ENCODE data around the gene SYNPO2.

SYNPO2 gene

DNA sequence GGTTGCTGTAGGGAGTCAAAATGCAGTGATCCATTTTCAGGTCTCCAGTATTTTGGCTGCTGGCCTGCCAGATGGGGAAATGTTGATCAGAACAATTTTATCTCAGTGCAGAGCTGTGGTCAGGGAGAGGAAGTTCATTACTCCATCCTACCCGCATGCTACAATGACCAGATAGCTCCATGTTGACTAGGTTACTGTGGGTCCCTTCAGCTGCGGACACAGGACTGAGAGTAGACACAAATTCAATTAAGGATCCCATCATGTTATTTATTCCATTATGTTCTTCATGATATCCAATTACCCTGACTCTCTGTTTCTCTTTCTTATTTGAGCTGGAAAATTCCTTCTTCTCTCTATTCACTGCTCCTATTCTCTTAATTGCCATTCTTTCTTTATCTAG is 16.3 kb downstream of the SYNPO2 start:
- Histone ChIP-seq H3K9me3 (ENCODE audit: insufficient read depth, low read length) (no peaks in the 10 kb centered on the region), H3K4me3 (ENCODE audit: insufficient read depth, low read length, poor library complexity, severe bottlenecking) (no peak overlapping the region), H3K4me2 (ENCODE audit: low read depth, low read length, poor library complexity, severe bottlenecking) (no peak overlapping the region), H3K27ac (ENCODE audit: low read depth, low read length) (no peak overlapping the region), H3K79me2 (ENCODE audit: insufficient read depth, low read length) (no peaks in the 10 kb centered on the region), H3F3A (ENCODE audit: insufficient read depth) (no peaks in the 10 kb centered on the region), H3K9ac (ENCODE audit: low read length) (no peak overlapping the region), H4K20me1 (ENCODE audit: low read depth, low read length) (no peaks in the 10 kb centered on the region), H2AFZ (ENCODE audit: low read depth, low read length, severe bottlenecking) (no peak overlapping the region), H3K9me2 (replicated peaks; ENCODE audit: insufficient read depth, low read length) (no peaks in the 10 kb centered on the region), H3K27me3 (ENCODE audit: low read length) (no peaks in the 10 kb centered on the region), H3K36me3 (ENCODE audit: low read length) (no peaks in the 10 kb centered on the region)
- TF ChIP-seq, protein P1, sequence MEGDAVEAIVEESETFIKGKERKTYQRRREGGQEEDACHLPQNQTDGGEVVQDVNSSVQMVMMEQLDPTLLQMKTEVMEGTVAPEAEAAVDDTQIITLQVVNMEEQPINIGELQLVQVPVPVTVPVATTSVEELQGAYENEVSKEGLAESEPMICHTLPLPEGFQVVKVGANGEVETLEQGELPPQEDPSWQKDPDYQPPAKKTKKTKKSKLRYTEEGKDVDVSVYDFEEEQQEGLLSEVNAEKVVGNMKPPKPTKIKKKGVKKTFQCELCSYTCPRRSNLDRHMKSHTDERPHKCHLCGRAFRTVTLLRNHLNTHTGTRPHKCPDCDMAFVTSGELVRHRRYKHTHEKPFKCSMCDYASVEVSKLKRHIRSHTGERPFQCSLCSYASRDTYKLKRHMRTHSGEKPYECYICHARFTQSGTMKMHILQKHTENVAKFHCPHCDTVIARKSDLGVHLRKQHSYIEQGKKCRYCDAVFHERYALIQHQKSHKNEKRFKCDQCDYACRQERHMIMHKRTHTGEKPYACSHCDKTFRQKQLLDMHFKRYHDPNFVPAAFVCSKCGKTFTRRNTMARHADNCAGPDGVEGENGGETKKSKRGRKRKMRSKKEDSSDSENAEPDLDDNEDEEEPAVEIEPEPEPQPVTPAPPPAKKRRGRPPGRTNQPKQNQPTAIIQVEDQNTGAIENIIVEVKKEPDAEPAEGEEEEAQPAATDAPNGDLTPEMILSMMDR (IDR thresholded peaks at IDR 0.05; ENCODE audit: insufficient read depth, low read length, poor library complexity, severe bottlenecking): no peak
- TF ChIP-seq EZH2phosphoT487 (conservative IDR thresholded peaks at IDR 0.05; ENCODE audit: low read length): no peak

DNA sequence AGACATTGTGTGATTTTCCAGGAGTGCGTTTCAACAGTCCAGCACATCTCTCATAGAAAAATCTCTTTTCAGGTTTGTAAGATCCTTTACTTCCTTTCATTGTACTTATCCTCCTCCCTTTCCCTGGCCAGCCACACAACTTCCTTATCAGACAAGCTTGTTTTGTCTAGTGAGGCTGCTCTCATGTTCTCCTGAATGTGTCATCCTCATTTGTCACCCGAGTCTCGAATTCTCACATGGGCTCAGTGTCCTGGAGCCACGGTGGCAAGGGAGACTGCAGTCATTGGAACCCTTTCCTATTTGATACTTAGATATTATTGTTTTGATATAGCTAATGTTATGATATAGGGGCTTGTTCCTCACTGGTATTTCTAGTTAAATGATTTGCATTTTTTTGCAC is 16.9 kb downstream of the SYNPO2 start:
- Histone ChIP-seq H3F3A (ENCODE audit: insufficient read depth) (no peaks in the 10 kb centered on the region), H3K9me2 (replicated peaks; ENCODE audit: insufficient read depth, low read length) (no peaks in the 10 kb centered on the region), H3K9me3 (ENCODE audit: insufficient read depth, low read length) (no peaks in the 10 kb centered on the region), H3K4me3 (ENCODE audit: insufficient read depth, low read length, poor library complexity, severe bottlenecking) (no peak overlapping the region), H3K27ac (ENCODE audit: low read depth, low read length) (no peak overlapping the region), H3K9ac (ENCODE audit: low read length) (no peak overlapping the region), H4K20me1 (ENCODE audit: low read depth, low read length) (no peaks in the 10 kb centered on the region), H3K27me3 (ENCODE audit: low read length) (no peaks in the 10 kb centered on the region), H3K79me2 (ENCODE audit: insufficient read depth, low read length) (no peaks in the 10 kb centered on the region), H3K36me3 (ENCODE audit: low read length) (no peaks in the 10 kb centered on the region), H2AFZ (ENCODE audit: low read depth, low read length, severe bottlenecking) (no peak overlapping the region), H3K4me2 (ENCODE audit: low read depth, low read length, poor library complexity, severe bottlenecking) (no peak overlapping the region)
- TF ChIP-seq EZH2phosphoT487 (conservative IDR thresholded peaks at IDR 0.05; ENCODE audit: low read length): no peak
- TF ChIP-seq, protein P1 (IDR thresholded peaks at IDR 0.05; ENCODE audit: insufficient read depth, low read length, poor library complexity, severe bottlenecking): no peak

DNA sequence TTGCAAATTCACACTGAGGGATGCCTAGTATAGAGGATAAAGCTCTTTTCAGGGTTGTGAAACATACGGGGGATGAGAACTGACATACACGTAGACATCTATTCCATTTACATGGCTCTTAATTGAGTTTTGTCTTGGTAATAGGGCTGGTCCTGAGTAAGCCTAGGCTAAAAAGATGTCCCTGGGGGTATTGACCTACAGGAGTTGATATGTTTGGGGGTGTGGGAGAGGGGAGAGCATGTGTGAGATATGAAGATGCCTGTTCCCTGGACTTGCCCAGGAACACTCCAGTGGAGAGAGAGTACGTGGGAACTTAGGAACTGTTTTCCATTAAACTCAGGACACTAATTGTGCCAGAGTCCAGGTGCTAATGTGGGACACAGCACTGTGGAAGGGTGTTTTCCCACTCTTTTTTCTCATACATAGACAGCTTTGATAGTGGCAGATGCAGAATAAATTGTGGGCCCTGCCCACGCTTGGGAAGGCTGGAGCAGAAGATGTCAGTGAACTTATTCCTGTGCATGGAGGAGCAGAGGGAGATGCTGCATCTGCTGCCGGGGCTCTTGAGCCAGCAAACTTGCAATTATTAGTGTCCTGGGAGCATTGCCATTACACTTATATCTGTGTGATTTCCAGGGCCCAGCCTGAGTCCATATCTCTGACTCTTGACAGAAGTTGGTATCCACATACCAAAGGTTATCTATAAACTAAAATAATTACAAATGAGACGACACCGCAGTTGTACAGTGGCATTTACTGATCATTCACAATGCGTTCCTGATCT is 20.7 kb downstream of the SYNPO2 start:
- no peaks in the 10 kb centered on the region for H3K9me3 ChIP-seq (ENCODE audit: insufficient read depth, low read length)
- no peak overlapping the region for H3K4me2 ChIP-seq (ENCODE audit: low read depth, low read length, poor library complexity, severe bottlenecking)
- H3K27me3 ChIP-seq (ENCODE audit: low read length): no peaks in the 10 kb centered on the region
- no peaks in the 10 kb centered on the region for H3F3A ChIP-seq (ENCODE audit: insufficient read depth)
- no peaks in the 10 kb centered on the region for H3K79me2 ChIP-seq (ENCODE audit: insufficient read depth, low read length)
- no peaks in the 10 kb centered on the region for H4K20me1 ChIP-seq (ENCODE audit: low read depth, low read length)
- H3K4me3 ChIP-seq (ENCODE audit: insufficient read depth, low read length, poor library complexity, severe bottlenecking): no peak overlapping the region
- H2AFZ ChIP-seq (ENCODE audit: low read depth, low read length, severe bottlenecking): no peak overlapping the region
- H3K36me3 ChIP-seq (ENCODE audit: low read length): no peaks in the 10 kb centered on the region
- no peak overlapping the region for H3K27ac ChIP-seq (ENCODE audit: low read depth, low read length)
- no peaks in the 10 kb centered on the region for H3K9me2 ChIP-seq (replicated peaks; ENCODE audit: insufficient read depth, low read length)
- H3K9ac ChIP-seq (ENCODE audit: low read length): no peak overlapping the region
- TF ChIP-seq EZH2phosphoT487 (conservative IDR thresholded peaks at IDR 0.05; ENCODE audit: low read length): no peak
- TF ChIP-seq, protein P1 (IDR thresholded peaks at IDR 0.05; ENCODE audit: insufficient read depth, low read length, poor library complexity, severe bottlenecking): no peak
